HepG2 (cell line): ENCODE data around the gene POC1B. TPM values are rescaled to one million over a fixed set of nuclear protein-coding genes. Genes with fewer than 3 reads are reported as not detected.

Experiments used
- DRAP1 ChIP-seq: IDR thresholded peaks from 2 replicates; pipeline ENCODE4 v1.6.1; 2016; ENCODE audit warnings: missing genetic modification reagents, missing compliant biosample characterization
- FOXJ3 ChIP-seq: sonication (generic); formaldehyde crosslinking; IDR thresholded peaks from 2 replicates; pipeline ENCODE4 v1.4.0; 2020; ENCODE audit warnings: missing genetic modification reagents, mild to moderate bottlenecking, borderline replicate concordance
- FOXO4 ChIP-seq: sonication (generic); formaldehyde crosslinking; conservative IDR thresholded peaks from 2 replicates; pipeline ENCODE4 v1.8.1; 2023; ENCODE audit warnings: missing genetic modification reagents
- GFI1 ChIP-seq: sonication (generic); formaldehyde crosslinking; IDR thresholded peaks from 2 replicates; pipeline ENCODE4 v1.5.0; 2020; ENCODE audit warnings: missing genetic modification reagents, mild to moderate bottlenecking, borderline replicate concordance
- HINFP ChIP-seq: sonication (generic); formaldehyde crosslinking; IDR thresholded peaks from 2 replicates; pipeline ENCODE4 v1.4.0; 2020; ENCODE audit warnings: low read depth, mild to moderate bottlenecking, missing genetic modification reagents
- HMG20B ChIP-seq: conservative IDR thresholded peaks from 2 replicates; pipeline ENCODE4 v1.6.1; 2016; ENCODE audit warnings: missing genetic modification reagents, missing compliant biosample characterization
- KAT8 ChIP-seq: IDR thresholded peaks from 2 replicates; pipeline ENCODE4 v1.6.1; 2016; ENCODE audit warnings: missing genetic modification reagents, missing compliant biosample characterization
- MZF1 ChIP-seq: sonication (generic); formaldehyde crosslinking; IDR thresholded peaks from 2 replicates; pipeline ENCODE4 v1.8.1; 2023; ENCODE audit warnings: mild to moderate bottlenecking, missing genetic modification reagents, borderline replicate concordance
- NFKB2 ChIP-seq: sonication (generic); formaldehyde crosslinking; IDR thresholded peaks from 2 replicates; pipeline ENCODE4 v1.4.0; 2020; ENCODE audit warnings: missing genetic modification reagents, borderline replicate concordance
- NPAS2 ChIP-seq: sonication (generic); formaldehyde crosslinking; IDR thresholded peaks from 2 replicates; pipeline ENCODE4 v1.8.0; 2022; ENCODE audit warnings: mild to moderate bottlenecking, missing genetic modification reagents, borderline replicate concordance
- RAD51 ChIP-seq: fragments of 450-650 bp; IDR thresholded peaks from 2 replicates; pipeline ENCODE4 v1.6.1; 2016; ENCODE audit warnings: borderline replicate concordance
- TAF1 ChIP-seq: sonication (generic); formaldehyde crosslinking; IDR thresholded peaks from 2 replicates; pipeline ENCODE4 v1.4.0; 2020; ENCODE audit warnings: missing genetic modification reagents
- YY1 ChIP-seq: IDR thresholded peaks from 2 replicates; pipeline ENCODE4 v1.6.1; 2011; ENCODE audit warnings: low read length, low read depth, moderate library complexity, mild to moderate bottlenecking; ENCODE audit not compliant: insufficient read depth, insufficient replicate concordance
- ZBTB21 ChIP-seq: sonication (generic); formaldehyde crosslinking; IDR thresholded peaks from 2 replicates; pipeline ENCODE4 v1.4.0; 2020; ENCODE audit warnings: missing genetic modification reagents
- ZBTB26 ChIP-seq: IDR thresholded peaks from 2 replicates; pipeline ENCODE4 v1.6.1; 2016; ENCODE audit warnings: missing compliant biosample characterization, missing genetic modification reagents, borderline replicate concordance
- ZBTB8A ChIP-seq: sonication (generic); formaldehyde crosslinking; IDR thresholded peaks from 2 replicates; pipeline ENCODE4 v1.4.0; 2020; ENCODE audit warnings: mild to moderate bottlenecking, low read depth, missing genetic modification reagents, borderline replicate concordance
- ZFP82 ChIP-seq: sonication (generic); formaldehyde crosslinking; IDR thresholded peaks from 2 replicates; pipeline ENCODE4 v1.5.1; 2020; ENCODE audit warnings: mild to moderate bottlenecking, missing genetic modification reagents, borderline replicate concordance
- ZNF18 ChIP-seq: sonication (generic); formaldehyde crosslinking; IDR thresholded peaks from 2 replicates; pipeline ENCODE4 v1.8.0; 2022; ENCODE audit warnings: mild to moderate bottlenecking, missing genetic modification reagents; ENCODE audit not compliant: insufficient replicate concordance
- ZNF354B ChIP-seq: sonication (generic); formaldehyde crosslinking; IDR thresholded peaks from 2 replicates; pipeline ENCODE4 v1.8.0; 2022; ENCODE audit warnings: mild to moderate bottlenecking, missing genetic modification reagents
- ZNF629 ChIP-seq: sonication (generic); formaldehyde crosslinking; conservative IDR thresholded peaks from 2 replicates; pipeline ENCODE4 v1.5.0; 2020; ENCODE audit warnings: missing genetic modification reagents
- ZNF720 ChIP-seq: sonication (generic); formaldehyde crosslinking; IDR thresholded peaks from 2 replicates; pipeline ENCODE4 v1.4.0; 2020; ENCODE audit warnings: missing genetic modification reagents
- ZSCAN20 ChIP-seq: sonication (generic); formaldehyde crosslinking; IDR thresholded peaks from 2 replicates; pipeline ENCODE4 v1.4.0; 2020; ENCODE audit warnings: missing genetic modification reagents, mild to moderate bottlenecking, borderline replicate concordance
- polyA plus RNA-seq, 8 experiments: library from polyadenylated mRNA; depleted of rRNA in 3 of 8; stranded (reverse) in 7 of 8; unstranded in 1 of 8; fragments of >200 nt; fragmentation: Illumina TruSeq in 4 of 8; extraction: Trizol in 4 of 8; gene quantifications; 2 replicates each; pipeline versions ENCODE4 v1.2.1 to v1.2.3, GENCODE V29; 2011 to 2016; ENCODE audit warnings: low read depth in 4 of 8, missing spikeins in 1 of 8, mixed read lengths in 1 of 8; ENCODE audit not compliant: insufficient read depth in 1 of 8
- total RNA-seq, 5 experiments: library from RNA; depleted of rRNA; stranded (reverse); fragments of >200 nt; fragmentation: Illumina TruSeq; extraction: Trizol; gene quantifications; 2 replicates each; pipeline ENCODE4 v1.2.3, GENCODE V29; 2016; ENCODE audit warnings: low read depth in 1 of 5

POC1B gene
- total and polyA plus RNA-seq, 2 of the 13 experiments (the other 11 are each of a cell fraction or from before 2014, with no cell fraction given), result 9.3 to 11.0 TPM

GRCh38 chr12:89383235-89384049, 142.4 kb downstream of the POC1B start (continued):
- no peak for TF ChIP-seq ZFP82 (CRISPR knock-in tag)
- TF ChIP-seq HMG20B (CRISPR knock-in tag), result peak; percentile 76; the same call in 1 of the 2 replicates
- peak; percentile 67; the same call in 1 of the 2 replicates for TF ChIP-seq DRAP1 (CRISPR knock-in tag)
- TF ChIP-seq KAT8 (CRISPR knock-in tag), result peak; percentile 66
- no peak for TF ChIP-seq NFKB2 (CRISPR knock-in tag)
- TF ChIP-seq HINFP, result no peak
- no peak for TF ChIP-seq TAF1 (CRISPR knock-in tag)
- peak; percentile 78; the same call in 1 of the 2 replicates for TF ChIP-seq ZBTB26 (CRISPR knock-in tag)
- TF ChIP-seq ZNF629 (CRISPR knock-in tag), result no peak
- no peak for TF ChIP-seq ZBTB8A (CRISPR knock-in tag)
- no peak for TF ChIP-seq FOXO4 (CRISPR knock-in tag)
- TF ChIP-seq RAD51, result no peak
- peak; percentile 73 for TF ChIP-seq ZNF18
- no peak for TF ChIP-seq ZBTB21 (CRISPR knock-in tag)
- no peak for TF ChIP-seq MZF1 (CRISPR knock-in tag)
- no peak for TF ChIP-seq ZSCAN20 (CRISPR knock-in tag)
- TF ChIP-seq ZNF354B, result no peak
- TF ChIP-seq ZNF720 (CRISPR knock-in tag), result no peak
- TF ChIP-seq YY1, result no peak
- peak; percentile 92; the same call in 1 of the 2 replicates for TF ChIP-seq FOXJ3 (CRISPR knock-in tag)
- TF ChIP-seq NPAS2 (CRISPR knock-in tag), result no peak
- TF ChIP-seq GFI1 (CRISPR knock-in tag), result peak; percentile 90
